GM19455 (cell line): ENCODE data around the gene GLG1.
"Not testable (repeated sequence)": the region's sequence is repeated elsewhere in the genome, so short reads cannot be mapped to it uniquely, and the experiment has no call there.

ENCODE experiments used
- ATAC-seq: cut with Tn5 transposase; IDR thresholded peaks from one replicate; pipeline ENCODE4 v1.9.1; 2021; ENCODE audit not compliant: unreplicated experiment

The GLG1 gene

DNA sequence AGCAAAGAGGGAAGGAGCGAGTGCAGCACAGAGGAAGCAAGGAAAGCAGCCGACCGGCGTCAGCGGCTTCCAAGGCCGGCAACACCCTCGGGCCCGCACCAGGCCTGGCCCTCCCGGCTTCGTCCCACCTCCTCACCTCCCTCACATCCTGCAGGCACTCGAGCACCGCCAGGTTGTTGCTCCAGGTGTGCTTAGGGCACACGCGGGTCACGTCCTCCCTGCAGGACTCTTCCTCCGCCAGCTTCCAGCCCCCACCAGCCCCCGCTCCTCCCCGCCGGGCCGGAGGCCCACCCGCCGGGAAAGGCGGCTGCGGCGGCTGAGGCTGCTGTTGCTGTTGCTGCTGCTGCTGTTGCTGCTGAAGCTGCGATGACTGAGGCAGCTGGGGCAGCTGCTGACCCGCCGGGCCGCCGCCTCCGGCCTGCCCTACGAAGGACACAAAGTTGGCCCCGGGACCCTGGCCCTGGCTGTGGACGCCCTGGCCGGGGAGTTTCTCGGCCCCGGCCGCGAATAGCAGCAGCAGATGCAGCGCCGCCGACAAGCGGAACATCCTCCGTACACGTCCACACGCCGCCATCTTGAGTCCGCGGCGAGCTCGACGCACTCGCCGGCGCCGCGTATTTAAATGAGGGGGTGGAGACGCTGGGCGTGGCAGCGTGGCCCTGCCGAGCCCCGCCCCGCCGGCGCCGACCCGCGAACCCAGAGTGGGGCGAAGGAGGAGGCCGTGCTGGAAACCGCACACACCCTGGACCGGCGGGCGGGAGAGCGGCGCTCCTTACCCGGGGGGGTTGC is at the start of gene GLG1:
Gene GLG1, minus strand, starts transcription at position 594 of the 789 bp plus-strand sequence. Its CDS starts 20 bp downstream, at position 574.
- peak; percentile 94 for ATAC-seq

DNA sequence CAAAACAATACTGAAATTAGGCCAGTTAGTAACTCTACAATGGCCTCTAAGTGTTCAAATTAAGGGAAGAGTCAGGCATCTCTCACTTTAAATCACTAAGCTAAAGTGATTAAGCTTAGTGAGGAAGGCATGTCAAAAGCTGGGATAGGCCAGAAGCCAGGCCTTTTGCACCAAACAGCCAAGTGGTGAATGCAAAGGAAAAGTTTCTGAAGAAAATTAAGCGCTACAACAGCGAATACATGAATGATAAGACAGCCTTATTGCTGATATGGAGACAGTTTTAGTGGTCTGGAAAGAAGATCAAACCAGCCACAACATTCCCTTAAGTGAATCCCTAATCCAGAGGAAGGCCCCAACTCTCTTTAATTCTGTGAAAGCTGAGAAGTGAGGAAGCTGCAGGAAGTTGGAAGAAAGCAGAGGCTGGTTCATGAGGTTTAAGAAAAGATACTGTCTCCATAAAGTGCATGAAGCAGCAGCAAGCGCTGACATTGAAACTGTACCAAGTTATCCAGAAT is 47.7 kb upstream of the GLG1 start:
- ATAC-seq: no peak

DNA sequence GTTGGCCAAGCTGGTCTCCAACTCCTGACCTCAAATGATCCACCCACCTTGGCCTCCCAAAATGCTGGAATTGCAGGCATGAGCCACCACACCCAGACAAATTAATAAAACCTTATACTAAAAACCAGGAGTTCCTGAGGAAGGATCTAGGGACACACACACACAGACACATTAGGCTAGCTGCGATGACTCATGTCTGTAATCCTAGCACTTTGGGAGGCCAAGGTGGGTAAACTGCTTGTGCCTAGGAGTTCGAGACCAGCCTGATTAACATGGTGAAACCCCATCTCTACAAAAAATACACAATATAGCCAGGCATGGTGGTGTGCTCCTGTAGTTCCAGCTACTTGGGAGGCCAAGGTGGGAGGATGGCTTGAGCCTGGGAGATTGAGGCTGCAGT is 46.0 kb upstream of the GLG1 start:
- not testable (repeated sequence) for ATAC-seq

DNA sequence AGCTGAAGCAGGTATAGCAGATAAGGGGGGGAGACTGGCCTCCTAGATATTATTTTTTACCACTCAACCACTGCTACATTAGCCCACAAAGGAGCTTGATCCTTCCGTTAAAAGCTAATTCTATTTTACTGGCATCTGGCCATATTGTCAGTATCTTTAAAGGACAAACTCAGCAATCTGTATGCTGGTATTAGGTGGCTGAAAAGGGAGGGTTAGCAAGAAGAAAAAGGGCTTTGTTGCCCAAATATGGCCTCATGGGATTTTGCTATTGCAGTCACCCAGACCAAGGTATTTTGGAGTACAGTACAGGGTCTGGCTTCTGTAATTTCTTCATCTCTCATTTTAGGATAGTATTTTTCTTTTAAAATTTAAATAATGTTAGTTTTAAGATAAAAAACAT is 45.3 kb upstream of the GLG1 start:
- no peak for ATAC-seq

DNA sequence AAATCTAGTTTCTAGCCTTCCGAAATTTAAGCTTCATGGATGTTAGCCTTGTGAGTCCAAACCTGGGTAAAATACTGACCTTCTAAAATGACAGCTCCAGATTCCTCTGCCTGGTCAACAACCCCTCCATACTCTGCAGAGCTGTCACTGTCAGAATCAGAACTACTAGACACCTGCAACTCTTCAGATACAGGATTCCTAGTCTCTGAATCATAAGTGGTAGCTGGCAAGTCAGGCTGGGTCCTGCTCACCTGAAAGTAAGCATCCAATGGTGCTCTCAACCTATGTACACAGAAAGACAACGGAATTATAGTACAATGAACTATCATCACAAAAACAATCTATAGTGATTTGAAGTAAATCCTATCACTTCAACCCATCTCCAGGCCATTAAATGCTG is 44.9 kb upstream of the GLG1 start:
- ATAC-seq: no peak

DNA sequence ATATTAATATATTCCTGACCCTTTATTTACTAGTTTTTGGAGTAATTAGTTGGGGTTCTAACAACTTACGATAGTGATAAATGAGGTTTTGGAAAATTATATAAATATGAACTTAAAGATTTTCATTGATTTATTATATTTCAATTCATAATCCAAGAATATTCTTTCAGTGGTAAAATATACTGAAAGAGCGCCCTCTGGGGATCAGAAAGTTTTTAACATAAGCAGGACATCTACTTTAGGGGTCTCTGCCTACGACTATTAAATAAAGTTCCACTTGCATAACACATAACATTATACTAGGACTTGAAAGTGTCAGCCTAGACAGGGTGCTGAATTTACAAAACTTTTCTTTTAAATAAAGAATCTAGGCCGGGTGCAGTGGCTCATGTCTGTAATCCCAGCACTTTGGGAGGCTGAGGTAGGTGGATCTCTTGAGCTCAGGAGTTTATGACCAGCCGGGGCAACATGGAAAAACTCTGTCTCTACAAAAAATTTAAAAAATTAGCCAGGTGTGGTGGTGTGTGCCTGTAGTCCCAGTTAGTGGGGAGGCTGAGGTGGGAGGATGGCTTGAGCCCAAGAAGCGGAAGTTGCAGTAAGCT is 44.2 kb upstream of the GLG1 start:
- ATAC-seq: no peak

DNA sequence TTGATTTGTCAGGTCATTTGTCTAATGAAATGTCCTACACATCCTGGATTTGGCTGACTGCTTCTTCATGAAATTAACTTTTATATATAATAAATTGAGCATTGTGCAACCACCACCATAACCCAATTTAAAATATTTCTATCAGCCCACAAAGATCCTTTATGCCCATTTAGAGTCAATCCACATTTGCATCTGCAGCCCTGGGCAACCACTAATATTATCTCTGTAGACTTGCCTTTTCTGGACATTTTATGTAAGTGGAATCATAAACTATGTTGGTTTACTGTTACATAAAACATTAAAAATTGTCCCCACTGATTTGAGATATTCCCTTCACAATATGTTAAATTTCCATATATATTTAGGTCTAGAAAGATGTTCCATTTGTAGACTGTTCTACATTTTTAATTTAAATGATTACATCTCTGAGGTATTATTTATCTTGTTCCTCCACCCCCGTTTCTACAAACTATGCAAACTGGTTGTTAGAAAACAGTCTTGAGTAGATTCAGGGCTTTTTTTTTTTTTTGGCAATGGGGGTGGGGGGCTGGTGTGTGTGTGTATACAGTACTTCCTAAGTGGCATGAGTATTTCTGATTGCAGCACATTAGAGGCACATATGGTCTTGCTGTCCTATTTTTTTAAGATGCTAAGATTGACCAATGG is 43.1 kb upstream of the GLG1 start:
- no peak for ATAC-seq

DNA sequence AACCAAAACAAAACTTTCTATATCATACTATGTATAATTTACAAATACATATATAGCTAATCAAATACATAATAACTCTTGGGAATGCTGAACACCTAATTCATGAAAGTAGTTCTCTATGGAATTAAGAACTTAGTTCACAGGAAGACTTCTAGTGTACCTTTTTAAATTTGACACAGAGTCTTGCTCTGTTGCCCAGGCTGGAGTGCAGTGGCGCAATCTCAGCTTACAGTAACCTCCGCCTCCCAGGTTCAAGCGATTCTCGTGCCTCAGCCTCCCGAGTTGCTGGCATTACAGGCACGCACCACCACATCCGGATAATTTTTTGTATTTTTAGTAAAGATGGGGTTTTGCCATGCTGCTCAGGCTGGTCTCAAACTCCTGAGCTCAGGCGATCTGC is 35.1 kb upstream of the GLG1 start:
- no peak for ATAC-seq

DNA sequence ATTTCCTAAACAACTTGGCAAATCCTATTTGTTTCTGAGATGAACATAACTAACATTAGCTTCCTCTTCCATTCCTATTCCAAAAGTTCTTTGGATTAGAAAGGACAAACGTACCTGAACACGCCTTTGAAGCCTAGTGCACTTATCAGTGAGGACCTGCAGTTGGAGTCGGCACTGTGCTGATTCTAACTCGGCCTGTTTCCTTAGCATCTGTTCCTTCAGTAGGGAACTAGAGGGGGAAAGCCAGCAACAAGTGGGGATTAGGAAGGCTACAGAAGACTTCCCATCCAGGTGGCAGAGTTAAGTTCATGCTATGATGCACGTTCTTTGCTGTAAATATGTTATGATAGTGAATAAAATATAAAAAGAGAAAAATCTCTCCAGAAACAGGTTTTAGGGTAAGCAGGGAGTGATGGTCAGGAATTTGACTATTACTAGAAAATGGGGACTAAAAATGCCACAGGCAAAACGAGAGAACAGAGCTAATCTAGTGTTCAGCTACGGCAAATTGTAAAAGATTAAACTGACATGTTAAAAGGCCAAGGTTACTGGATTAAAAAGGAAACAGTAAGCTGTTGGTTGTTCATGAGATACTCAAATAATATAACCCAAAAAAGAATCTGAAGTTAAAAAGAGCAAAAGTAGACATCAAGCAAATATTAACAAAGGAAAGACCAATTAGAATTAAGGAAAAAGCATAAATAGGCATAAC is 31.0 kb upstream of the GLG1 start:
- ATAC-seq: no peak

DNA sequence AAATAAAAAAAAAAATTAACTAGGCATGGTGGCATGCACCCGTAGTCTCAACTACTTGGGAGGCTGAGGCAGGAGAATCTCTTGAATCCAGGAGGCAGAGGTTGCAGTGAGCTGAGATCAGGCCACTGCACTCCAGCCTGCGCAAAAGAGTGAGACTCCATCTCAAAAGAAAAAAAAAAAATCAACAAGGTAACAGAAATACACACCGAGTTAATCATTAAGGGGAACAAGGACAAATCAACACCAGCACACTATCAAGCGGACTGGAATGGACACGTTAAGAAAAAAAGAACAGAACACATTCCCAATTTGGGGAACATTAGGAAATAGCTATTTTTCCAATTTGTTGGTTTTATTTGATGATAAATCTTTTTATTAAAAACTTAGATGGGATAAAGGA is 28.4 kb upstream of the GLG1 start:
- no peak for ATAC-seq

DNA sequence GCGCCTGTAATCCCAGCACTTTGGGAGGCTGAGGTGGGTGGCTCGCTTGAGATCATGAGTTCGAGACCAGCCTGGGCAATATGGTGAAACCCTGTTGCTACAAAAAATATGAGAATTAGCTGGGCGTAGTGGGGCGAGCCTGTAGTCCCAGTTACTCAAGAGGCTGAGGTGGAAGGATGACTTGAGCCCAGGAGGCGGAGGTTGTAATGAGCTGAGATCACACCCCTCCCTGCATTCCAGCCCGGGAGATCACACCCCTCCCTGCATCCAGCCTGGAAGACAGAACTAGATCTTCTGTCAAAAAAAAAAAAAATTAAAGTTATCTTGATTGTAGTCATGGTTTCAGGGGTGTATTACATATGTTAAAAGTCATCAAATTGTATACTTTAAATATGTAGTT is 26.8 kb upstream of the GLG1 start:
- no peak for ATAC-seq

DNA sequence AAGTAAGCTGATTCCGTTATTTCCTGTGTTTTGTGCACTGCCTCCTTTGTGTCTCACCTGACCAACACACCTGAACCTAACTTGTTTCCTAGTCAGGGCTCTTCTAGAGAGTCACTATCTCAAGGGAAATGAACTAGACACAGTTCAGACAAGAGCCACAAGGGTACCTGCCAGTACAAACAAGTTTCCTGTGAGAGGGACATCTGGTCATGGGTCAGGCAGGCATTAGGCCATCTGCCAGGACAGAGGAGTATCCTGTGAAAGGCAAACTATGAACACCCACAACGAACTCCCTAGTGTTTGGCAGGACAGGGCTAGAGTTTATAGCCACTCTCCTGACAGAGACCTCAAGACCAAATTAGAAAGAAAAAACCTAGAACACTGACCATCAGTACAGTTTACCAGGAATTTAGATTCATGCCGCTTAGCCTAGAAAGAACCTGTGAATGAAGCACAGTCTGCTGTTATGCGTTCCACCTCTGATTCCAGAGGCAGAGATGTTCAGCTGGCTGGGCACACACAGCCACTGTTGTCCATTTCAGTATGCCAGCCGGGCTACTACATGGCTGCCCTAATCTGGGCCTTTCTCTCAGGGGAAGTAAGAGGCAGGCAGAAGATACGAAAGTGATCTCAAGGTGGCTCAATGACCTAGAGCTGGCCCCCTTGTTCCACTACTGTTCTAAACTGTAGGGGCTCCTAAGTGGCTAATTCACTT is 20.7 kb upstream of the GLG1 start:
- no peak for ATAC-seq

DNA sequence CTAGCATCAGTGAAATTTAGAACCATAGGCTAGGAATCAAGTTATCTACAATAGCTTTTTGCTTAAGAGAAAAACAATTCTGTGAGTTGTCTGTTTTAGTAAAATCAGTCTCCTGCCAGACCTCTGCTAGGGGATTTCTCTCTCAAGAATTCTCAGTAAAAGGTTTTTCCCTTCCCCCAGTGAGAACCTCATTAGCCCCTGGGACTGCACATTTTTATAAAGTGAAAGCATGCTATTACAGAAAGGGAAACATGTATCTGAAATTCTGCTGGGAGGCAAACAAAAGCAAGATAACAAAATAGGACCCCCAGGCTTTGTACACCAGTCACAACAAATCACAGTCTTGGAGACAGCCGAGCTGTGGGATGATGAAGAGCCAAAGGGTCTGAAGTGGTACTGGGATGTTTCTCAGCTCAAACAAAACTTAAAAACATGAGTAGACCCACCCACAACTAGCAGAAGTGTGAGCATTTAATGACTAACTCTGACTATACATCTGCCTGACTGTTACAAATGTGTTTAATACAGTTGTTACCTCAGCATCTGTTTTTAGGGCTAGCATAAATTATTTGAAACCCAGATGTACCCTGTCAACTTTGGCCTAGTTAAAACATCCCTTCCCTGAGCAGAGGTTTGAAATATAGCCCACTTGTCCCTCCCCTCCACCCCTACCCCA is 20.0 kb upstream of the GLG1 start:
- no peak for ATAC-seq

DNA sequence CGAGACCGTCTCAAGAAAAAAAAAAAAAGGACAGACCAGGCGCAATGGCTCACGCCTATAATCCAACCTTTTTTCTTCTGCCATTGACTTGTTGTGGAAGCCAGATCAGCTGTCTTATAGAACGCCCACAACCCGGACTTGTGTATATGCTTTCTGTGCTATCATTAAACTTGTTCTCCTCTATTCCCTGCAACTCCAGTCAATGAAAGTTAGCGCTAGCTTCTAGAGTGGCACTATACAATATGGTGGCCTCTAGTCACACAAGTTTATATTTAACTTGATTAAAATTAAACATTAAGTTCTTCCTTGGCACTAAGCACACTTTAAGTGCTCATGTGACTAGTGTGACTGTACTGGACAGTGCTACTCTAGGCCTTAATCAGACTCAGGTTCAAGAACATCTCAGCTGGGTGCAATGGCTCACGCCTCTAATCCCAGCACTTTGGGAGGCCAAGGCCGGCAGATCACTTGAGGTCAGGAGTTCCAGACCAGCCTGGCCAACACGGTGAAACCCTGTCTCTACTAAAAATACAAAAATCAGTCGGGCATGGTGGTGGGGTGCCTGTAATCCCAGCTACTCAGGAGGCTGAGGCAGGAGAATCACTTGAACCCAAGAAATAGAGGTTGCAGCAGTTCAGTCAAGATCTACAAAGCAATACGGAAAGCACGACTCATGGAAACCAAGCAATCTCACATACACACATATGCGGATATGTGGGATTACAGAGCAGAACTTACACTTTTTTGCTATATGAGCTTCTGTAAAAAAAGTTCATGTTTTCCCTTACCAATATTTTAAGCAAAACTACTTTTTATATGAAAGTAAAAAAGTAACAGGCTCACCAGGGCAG is 18.8 kb upstream of the GLG1 start:
- no peak for ATAC-seq

DNA sequence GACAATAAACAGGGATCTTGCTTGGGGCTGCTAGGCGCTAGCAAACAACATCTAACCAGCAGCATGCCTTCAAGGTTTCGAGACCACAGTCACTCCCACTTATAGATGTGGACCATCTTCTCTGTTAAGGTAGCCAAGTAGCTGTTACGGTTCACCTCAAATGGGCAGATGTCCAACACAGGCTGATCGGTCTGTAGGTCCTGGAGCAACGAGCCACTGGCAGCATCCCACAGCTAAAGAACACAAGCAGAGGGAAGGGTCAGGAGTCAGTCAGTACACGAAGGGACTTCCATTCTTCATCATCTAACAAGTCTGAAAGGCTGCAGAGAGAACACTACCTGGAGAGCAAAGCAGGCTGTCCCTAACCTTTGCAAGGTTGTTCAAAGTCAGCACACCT is 16.9 kb upstream of the GLG1 start:
- ATAC-seq: no peak

DNA sequence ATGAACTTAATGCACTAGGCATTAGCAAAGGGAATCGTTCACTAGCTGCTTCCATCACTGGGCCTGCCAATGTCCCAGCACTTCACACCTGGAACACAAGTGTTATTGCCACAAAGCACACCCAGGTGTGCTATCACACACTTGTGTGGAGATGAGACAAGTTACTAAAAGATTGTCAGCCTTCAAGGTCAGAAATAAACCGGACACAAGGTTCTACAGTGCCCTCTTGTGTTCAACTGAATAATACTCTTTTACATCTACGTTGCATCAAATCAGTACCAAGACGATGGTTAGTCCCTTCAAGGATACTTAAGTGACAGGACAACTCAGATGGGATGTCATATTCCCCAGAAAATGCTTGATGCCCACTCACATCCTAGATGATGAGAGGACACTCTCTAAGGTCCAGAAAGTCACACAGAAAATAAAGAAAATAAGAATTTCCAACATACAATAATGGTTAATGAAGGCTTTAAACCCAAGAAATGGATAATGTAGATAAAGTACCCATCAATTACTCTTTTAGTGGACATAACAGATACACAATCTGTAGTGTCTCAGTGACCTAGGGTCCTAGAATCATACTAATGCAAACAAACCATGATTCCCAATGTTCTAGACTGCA is 16.4 kb upstream of the GLG1 start:
- ATAC-seq: no peak

DNA sequence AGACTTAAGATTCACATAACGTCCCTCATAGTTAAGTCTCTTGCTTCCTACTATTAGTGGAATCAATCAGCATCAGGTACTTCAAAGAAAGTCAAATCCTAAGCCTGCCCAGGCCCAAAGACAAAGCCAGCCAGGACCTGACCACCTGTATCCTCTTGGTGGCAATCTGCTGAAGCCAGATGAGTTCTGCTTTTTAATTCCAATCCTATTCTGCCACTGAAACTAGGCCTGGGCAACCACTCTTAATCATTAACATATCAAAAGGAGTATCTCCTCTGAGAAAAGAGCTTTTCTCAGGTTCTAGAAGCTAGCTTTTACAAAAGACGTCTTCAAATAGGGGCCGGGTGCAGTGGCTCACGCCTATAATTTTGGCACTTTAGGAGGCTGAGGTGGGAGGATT is 15.1 kb upstream of the GLG1 start:
- no peak for ATAC-seq

DNA sequence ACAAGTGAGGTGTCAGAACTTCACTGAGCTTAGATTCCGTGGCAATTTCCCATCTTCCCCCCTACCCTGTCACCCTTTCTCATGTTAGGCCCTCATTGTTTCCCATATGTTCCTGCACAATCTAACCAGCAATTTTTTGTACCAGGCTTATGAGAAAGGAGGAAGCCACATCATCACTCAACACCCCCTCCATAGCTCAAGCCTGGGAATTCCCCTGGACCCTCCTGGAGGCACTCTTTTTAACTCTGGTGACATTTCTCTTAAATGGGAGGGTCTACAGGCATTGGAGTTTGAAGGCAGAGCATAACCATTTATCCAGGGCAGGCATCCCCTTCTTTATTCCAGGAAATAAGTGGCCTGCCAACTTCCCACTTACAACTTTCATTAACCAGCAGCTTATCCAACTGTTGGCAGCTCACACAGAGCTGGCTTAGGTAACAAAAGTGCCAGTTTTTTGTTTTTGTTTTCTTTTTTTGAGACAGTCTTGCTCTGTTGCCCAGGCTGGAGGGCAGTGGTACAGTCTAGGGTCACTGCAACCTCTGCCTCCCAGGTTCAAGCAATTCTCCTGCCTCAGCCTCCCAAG is 10.4 kb upstream of the GLG1 start:
- no peak for ATAC-seq

DNA sequence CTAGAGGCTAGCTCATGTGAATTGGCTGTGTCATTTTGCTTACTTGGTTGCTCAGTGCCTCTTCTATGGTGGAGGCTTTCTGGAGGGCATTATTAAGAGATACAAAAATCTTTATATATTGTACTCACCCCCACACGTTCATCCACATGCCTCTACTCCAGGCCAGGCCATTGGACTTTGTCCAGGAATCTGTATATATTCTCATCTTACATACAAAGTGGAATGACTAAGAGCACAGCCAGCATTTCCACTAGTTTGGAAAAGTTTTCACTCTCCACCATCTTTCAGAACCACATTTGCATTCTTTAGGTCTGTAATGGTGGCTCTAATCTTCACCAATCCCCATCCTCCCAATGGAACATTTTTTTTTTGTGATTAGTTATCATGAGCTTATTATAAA is 4.8 kb upstream of the GLG1 start:
- ATAC-seq: no peak
